Stimulated activated CD4-positive, alpha-beta T cell treated with anti-CD3 and anti-CD28 coated beads, Interleukin-1b, Interleukin-23, amount 100 ng/mL, for 1 hour (primary cell): ENCODE data around the gene PIGL.
A peak's percentile ranks its signal among the peaks of the same experiment; 100 is the strongest.
"Not testable (repeated sequence)": the region's sequence is repeated elsewhere in the genome, so short reads cannot be mapped to it uniquely, and the experiment has no call there.

Source experiments
- DNase-seq, 2 donors: peaks; one replicate each; pipeline ENCODE4 v3.0.0-alpha.2; 2020; ENCODE audit warnings: low read depth in 2 of 2

The PIGL gene

DNA sequence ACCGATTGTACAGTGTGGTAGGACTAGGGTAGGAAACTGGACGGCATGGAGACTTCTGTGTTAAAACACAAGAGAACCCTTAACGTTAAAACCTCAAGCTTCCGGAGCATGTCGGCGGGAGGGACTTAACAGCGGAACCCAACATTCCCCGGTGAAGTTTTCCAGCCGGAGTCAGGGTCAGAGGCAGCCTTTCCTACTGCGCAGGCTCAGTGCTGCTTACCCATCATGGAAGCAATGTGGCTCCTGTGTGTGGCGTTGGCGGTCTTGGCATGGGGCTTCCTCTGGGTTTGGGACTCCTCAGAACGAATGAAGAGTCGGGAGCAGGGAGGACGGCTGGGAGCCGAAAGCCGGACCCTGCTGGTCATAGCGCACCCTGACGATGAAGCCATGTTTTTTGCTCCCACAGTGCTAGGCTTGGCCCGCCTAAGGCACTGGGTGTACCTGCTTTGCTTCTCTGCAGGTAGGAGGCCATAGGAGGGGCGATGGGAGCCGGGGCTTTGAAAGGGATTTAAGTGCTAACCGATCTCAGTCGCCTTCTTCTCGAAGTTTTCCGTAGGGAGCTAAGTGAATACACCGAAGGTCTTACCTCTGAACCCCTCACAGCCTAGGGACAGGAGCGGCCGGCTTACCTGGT is at the start of gene PIGL:
TSS of gene PIGL (plus strand) at position 209 of the 634 bp plus-strand sequence. CDS start at position 226, 17 bp downstream.
- DNase-seq: peak; percentile 74 to 77

DNA sequence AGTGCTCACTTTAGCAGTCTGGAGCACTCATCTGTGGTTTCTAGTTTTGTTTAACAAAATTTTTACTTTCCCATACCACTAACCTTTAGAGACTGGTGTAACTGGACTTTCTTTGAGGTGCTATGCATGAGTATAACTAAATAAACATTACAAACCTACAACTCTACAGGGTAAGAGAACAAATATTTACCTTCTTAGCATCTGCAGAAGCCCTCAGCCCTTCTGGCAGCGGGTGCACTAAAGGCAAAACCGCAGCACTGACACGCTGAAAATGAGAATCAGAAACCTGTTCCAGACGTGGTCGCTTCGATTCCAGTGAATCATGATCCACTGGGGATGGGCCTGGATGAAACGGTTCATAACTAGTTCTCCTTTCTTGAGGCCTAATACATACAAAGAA is 45.4 kb upstream of the PIGL start:
- DNase-seq: no peak

DNA sequence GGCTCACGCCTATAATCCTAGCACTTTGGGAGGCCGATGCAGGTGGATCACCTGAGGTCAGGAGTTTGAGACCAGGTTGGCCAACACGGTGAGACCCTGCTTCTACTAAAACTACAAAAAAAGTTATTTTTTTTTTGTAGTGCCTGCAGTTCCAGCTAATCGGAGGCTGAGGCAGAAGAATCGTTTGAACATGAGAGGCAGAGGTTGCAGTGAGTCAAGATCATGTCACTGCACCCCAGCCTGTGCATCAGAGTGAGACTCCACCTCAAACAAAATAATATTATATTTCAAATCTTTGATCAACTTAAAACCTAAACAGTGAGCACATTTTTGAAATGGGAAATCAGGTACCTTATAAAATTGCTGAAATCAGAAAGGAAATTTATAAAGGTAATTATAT is 38.2 kb upstream of the PIGL start:
- no peak for DNase-seq

DNA sequence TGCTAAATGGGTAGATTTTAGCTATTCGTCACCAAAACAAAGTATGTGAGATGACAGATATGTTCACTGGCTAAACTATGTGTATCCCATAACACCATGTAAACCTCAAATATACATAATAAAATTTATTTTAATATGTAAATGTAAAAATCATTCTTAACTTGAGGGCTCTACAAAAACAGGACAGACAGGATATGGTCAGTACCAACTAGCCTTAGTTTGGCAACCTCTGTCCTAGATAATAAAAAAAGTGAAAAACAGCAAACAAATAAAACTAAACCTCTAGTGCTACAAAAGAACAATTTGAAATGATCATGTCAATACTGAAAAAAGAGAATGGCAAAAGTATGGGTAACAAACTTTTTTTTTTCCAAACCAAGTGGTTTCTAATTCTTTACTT is 35.4 kb upstream of the PIGL start:
- no peak for DNase-seq

DNA sequence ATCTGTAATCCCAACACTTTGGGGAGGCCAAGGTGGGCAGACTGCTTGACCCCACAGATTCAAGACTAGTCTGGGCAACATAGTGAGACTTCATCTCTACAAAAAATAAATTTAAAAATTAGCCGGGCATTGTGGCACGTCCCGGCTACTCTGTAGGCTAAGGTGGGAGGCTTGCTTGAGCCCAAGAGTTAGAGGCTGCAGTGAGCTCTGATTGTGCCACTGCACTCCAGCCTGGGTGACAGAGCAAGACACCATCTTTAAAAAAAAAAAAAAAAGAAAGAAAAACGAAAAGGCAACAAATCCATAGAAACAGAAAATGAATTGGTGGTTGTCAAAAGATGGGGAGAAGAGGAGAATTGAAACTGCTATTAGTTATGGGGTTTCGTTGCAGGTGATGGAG is 29.4 kb upstream of the PIGL start:
- no peak for DNase-seq

DNA sequence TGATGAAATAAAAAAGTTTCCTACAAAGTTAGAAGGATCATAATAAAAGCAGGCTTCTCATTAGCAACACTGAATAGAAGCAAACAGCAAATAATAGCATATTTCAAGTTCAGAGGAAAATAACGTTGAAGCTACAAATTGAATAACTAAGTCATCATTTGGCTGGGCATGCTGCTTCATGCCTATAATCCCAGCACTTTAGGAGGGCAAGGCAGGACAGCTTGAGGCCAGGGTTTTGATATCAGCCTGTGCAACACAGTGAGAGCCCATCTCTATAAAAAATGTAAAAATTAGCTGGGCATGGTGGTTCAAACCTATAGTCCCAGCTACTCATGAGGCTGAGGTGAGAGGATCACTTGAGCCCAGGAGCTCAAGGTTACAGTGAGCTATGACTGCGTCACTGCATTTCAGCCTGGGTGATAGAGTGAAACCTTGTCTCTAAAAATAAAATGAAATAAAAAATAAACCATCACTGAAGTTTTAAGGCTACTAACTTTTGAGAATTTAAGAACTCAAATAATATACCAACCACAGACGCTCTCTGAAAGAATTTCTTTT is 27.1 kb upstream of the PIGL start:
- DNase-seq: no peak

DNA sequence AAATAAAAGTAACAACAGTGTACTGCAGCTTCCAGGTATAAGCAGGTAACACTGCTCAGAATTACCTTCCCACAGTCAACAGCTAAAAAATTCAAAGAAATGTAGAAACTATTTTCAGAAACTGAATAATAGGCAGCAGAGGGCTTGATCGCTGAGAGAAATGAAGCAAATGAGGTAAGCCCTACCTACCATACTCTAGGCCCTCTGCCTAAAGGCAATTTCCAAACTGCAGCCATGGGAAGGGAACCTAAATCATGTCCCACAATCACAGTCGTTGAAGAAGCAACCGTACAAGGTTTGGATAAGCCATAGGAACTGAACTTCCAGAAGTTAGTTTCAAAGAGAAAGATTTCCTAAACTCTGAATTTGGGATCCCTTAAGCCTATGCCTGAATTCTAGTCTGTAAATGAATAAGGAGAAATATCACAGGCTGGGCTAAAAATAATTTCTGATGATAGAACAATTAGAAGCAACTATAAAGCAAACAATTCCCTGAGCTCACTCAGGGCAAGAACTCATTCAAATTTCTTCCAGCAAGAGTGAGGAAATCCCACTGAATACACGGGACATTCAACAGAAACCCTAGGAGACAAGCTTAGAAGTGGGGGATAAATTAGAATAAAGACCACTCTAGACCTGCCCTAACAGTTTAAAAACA is 26.2 kb upstream of the PIGL start:
- DNase-seq: no peak

DNA sequence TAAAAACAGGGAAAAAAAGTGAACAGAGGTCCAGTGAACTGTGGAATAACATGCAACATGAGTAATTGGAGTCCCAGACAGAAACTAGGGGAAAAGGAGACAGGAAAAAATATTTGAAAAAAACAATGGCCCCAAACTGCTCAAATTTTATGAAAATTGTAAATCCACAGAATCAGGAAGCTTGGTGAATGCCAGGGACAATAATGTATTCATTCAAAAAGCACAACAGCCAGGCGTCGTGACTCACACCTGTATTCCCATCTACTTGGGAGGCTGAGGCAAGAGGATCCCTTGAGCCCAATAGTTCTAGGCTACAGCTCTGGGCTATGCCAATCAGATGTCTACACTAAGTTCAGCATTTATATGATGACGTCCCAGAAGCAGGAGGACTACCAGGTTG is 25.4 kb upstream of the PIGL start:
- DNase-seq: no peak

DNA sequence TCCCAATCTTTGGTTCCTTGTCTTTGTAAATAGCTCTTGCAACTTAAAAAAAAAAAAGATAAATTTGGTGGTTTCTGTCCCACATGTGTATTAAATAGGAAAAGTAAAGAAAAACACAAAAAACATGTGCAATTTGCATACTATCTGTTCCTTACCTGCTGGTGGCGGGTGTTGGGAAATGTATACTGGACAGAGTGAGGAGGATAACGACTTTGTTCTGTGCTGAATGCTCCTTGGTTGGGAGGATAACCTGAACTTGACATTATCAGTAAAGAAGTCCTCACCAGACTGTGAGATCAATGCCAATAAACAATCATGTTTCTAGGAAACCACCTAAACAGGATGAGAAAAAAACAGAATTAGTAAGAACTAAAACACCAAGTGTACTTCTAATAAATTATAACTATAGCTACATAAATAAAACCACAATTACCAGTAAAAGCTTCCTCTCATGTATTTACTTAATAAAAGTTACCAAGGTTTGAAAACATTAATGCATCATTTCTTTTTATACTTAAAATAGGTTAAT is 22.6 kb upstream of the PIGL start:
- DNase-seq: not testable (repeated sequence)

DNA sequence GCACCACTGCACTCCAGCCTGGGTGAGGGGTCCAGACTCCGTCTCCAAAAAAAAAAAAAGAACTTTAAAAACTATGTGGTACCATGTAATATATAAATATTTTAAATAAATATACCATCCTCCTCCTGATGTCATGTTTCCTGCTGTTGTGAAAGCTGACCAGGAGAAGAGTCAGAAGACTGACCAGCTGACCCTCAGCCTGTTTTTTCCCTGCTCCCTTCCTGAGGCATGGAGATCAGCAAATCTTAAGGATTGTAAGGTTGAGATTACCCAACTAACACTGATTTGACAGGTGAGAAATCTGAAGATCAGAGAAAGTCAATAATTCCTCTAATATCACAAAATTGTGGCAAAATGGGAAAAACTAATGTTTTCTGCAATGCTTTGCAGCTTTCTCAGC is 19.7 kb upstream of the PIGL start:
- no peak for DNase-seq

DNA sequence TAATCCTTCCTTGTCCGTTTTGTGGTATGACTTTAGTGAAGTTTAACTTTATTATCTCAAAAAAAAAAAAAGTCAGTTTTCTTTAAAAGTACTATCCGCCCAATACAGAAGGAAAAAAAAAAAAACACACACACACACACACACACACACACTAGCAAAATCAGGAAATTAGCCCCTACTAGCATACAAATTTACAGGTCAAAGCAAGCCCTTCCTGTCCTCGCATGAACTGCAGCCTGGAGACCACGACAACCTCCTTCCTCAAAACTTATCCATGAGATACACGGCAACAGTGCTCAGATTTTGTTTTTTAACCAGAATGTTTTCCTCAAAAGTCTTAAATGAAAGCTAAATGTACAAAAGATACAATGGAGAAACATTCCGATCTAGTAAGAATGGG is 17.9 kb upstream of the PIGL start:
- DNase-seq: no peak

DNA sequence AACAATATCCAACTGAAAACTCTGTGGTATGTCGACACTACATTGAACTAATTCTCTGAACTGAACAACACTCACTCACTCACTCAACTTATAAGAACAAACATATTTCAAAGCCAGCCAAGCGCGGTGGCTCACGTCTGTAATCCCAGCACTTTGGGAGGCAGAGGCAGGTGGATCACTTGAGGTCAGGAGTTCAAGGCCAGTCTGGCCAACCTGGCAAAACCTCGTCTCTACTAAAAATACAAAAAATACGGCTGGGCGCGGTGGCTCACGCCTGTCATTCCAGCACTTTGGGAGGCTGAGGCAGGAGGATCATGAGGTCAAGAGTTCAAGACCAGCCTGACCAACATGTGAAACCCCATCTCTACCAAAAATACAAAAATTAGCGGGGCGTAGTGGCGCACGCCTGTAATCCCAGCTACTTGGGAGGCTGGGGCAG is 15.3 kb upstream of the PIGL start:
- DNase-seq: not testable (repeated sequence)

DNA sequence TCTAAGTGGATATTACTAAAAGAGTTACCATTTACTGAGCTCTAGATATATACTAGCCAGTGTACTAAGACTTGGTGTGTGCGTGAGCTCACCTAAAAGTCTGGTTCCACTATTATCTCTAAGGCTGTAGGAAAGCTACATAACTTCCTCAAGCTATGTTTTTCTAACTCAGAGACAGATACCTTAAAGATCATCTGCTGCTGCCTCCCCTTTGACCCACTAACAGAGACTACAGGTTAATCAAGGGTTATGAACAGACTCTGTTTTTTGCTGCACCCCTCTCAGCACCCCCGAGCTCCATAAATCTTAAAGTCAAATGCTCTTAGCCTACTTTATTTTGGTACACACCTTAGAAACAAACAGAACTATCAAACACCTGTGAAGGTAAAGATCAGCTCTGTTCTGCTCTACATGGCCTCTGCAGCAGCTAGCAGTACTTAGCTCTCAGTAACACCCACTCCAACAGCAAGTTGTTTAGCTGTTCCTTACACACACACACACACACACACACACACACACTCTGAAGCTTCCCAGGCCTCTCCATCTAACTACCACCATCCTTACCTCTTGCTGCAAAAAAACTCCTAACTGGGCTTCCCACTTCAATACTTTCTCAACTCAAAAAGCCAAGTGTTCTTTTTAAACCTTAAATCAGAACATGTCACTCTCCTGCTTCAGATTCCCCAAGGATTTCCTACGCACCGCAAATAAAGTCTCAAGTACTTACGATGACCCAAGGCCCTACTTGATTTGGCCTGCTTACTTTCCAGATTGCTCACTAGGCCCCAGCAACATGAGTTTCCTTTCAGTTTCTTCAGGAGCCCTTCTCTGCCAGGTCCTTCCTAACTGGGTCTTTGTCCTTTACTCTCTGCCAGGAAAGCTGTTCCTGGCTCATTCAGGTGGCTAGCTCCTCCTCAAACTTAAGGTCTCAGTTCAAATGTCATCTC is 14.2 kb upstream of the PIGL start:
- not testable (repeated sequence) for DNase-seq

DNA sequence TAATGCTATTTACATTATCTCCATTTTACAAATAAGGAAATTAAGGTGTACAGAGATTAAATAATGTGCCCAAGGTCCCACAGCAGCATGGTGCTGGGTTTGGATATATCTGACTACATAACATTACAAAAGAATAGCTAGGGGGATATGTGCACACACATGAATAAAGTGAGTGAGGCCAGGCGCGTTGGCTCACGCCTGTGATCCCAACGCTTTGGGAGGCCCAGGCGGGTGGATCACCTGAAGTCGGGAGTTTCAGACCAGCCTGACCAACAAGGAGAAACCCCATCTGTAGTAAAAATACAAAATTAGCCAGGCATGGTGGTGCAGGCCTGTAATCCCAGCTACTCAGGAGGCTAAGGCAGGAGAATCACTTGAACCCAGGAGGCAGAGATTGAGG is 12.2 kb upstream of the PIGL start:
- DNase-seq: not testable (repeated sequence)

DNA sequence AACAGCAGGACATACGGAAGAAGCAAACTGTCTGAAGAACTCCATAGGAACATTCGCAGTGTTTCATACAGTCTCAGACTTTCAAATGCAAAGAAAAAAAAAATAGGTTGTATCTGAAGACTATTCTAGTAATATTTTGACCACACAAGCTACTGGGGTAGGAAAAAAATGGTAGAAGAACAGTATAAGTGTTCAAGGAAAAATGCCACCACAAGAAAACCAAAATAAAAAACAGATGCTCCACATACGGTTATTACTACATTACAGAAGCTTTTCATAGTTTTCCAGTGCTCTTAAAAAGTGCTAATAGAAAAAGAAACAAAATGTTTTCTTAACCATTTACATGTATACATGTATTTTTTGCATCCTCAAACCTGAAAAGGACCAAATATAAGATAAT is 5.4 kb upstream of the PIGL start:
- no peak for DNase-seq

DNA sequence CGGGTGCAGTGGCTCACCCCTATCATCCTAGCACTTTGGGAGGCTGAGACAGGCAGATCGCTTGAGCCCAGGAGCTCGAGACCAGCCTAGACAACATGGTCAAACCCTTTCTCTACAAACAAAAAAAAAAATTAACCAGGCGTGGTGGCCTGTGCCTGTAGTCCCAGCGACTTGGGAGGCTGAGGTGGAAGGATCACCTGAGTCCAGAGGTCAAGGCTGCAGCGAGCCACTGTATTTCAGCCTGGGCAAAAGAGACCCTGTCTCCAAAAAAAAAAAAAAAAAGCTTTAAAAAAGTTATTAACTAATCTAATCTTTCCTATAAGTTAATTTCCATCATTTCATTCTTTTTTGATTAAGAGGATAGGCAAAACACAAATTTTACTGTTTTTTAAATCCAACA is 4.2 kb upstream of the PIGL start:
- DNase-seq: no peak

DNA sequence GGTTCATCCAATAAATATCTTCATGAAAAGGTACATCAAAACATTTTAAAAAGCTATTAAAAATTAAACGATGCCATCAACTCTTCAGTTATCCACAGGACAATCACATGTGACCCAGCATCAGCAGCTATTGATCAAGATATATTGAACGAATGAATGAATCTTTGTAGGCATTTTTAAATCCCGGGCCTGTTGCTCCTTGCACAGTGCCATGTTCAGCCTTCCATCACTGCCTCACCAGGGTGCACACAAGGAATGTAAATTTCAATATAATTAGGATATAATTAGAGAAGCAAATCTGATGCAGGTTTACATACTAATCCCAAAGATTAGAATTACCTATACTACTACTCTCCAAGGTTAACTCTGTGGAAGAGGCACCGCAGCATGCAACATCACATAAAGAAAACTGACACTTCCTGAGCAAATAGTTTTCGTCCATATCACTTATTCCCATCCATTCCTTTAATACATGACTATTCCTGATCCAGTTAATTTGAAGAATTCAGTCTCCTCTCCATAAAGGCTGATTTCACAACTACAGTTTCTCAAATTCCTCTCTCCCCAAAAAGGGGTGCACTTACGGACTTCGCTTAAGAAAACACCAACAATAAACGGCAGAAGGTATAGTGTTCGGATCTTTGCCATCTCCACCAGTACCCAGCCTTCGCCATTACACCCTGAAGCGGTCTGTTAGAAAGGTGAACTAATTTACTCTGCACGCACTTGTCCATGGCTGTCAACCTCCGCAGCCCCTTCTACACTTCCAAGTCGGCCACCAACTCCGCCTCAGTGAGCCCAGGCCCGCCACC is 2.6 kb upstream of the PIGL start:
- no peak for DNase-seq

DNA sequence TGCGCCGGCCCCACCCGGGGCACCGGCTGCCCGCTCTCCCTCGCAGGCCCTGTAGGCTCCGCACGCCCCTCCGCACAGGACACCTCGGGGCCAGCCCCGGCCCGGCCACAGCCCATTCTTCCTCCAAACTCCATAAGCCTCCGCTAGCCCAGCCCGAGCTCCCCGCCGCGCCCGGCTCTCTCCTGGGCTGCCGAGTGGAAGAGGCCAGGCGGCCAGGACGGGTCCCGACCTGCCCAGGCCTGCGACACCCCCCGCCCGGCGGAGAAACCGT is 2.1 kb upstream of the PIGL start:
- DNase-seq: peak in 1 of 2 donors; percentile 26

DNA sequence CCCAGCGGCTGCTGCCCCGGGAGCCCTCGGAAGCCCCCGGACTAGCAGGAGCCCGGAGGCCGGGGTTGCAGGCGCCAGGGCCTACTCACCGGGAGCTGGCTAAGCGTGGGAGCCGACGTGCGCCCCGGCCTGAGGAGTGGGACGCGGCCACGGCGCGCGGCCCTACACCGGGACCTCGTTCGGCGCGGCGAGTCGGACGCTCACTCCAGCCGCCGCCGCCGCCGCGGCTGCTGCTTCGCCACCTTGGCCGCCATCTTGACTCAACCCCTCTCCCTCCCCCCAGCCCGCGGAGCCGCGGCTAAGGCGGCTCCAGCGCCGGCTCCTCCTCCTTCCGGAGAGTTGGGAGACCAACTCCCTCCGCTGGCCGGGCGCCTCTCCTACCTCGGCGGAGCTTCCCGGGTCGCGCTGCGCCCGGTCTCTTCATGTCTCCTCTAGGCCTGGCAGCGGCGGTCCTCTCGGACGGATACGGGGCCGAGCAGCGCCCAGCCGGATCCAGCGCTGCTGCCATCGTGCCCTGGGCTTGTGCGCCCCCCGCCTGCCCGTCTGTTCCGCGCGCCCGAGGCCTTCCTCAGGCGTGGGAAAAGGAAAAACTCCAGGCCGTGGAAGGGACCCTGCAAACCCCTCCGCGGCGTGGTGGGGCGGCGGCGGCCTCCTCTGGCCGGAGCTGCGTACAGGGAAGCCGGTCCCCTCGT is 1.6 kb upstream of the PIGL start, which contains the start of gene NCOR1:
TSS of gene NCOR1 (minus strand) at position 262 of the 692 bp plus-strand sequence. CDS start 20,965 bp downstream, outside the sequence.
- peak; percentile 72 to 78 for DNase-seq

DNA sequence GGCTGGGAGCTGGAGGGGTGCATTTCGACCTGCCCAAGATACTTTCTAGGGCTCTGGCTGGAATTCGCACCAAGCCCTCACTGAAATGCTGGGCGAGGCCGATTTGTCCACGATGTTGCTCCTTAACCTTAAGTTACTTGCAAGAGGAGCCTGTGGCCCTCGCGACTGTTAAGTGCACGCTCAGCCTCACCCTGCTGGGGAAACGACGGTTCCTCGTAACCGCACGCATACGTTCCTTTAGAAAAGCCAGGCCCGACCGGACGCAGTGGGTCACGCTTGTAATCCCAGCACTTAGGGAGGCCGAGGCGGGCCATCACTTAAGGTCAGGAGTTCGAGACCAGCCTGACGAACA is 1.1 kb upstream of the PIGL start:
- no peak for DNase-seq
